SK-N-SH treated with all-trans-retinoic acid at 6 μM for 48 hours (cell line): ENCODE data around the gene ZNF341.

Experiments
- CREB5 ChIP-seq: fragments of 250-450 bp; sonication (Bioruptor Pico); IDR thresholded peaks from 2 replicates; pipeline ENCODE4 v1.5.1; 2020; ENCODE audit warnings: low read depth, mild to moderate bottlenecking, moderate library complexity
- CSRNP3 ChIP-seq: fragments of 250-450 bp; sonication (Bioruptor Pico); IDR thresholded peaks from 2 replicates; pipeline ENCODE4 v1.5.1; 2021; ENCODE audit warnings: mild to moderate bottlenecking, moderate library complexity
- ESRRG ChIP-seq: fragments of 250-450 bp; sonication (Bioruptor Pico); IDR thresholded peaks from 2 replicates; pipeline ENCODE4 v1.6.1; 2021; ENCODE audit warnings: mild to moderate bottlenecking
- ISL1 ChIP-seq: fragments of 250-450 bp; sonication (Bioruptor Pico); IDR thresholded peaks from 2 replicates; pipeline ENCODE4 v2.1.2; 2022; ENCODE audit warnings: mild to moderate bottlenecking, moderate library complexity
- OSR1 ChIP-seq: fragments of 250-450 bp; sonication (Bioruptor Pico); IDR thresholded peaks from 2 replicates; pipeline ENCODE4 v1.8.0; 2022; ENCODE audit warnings: moderate library complexity, mild to moderate bottlenecking, inconsistent platforms
- PATZ1 ChIP-seq: fragments of 250-450 bp; sonication (Bioruptor Pico); IDR thresholded peaks from 2 replicates; pipeline ENCODE4 v1.8.0; 2020; ENCODE audit warnings: mild to moderate bottlenecking, moderate library complexity, borderline replicate concordance
- RARB ChIP-seq: fragments of 250-450 bp; sonication (Bioruptor Pico); IDR thresholded peaks from 2 replicates; pipeline ENCODE4 v1.8.0; 2021; ENCODE audit warnings: mild to moderate bottlenecking, moderate library complexity
- TCF4 ChIP-seq: fragments of 250-450 bp; sonication (Bioruptor Pico); IDR thresholded peaks from 2 replicates; pipeline ENCODE4 v1.8.0; 2021; ENCODE audit warnings: mild to moderate bottlenecking, moderate library complexity, borderline replicate concordance
- ZFP30 ChIP-seq: fragments of 450-650 bp; formaldehyde crosslinking; IDR thresholded peaks from 2 replicates; pipeline ENCODE4 v1.5.0; 2022; ENCODE audit warnings: mild to moderate bottlenecking, moderate library complexity
- ZNF565 ChIP-seq: fragments of 450-650 bp; formaldehyde crosslinking; conservative IDR thresholded peaks from 2 replicates; pipeline ENCODE4 v1.5.0; 2020; ENCODE audit warnings: low read depth, mild to moderate bottlenecking, moderate library complexity
- TF ChIP-seq, protein P1 (sequence below): fragments of 250-450 bp; sonication (Bioruptor Pico); IDR thresholded peaks from 2 replicates; pipeline ENCODE4 v1.5.0; 2020; ENCODE audit warnings: mild to moderate bottlenecking, moderate library complexity

DNA sequence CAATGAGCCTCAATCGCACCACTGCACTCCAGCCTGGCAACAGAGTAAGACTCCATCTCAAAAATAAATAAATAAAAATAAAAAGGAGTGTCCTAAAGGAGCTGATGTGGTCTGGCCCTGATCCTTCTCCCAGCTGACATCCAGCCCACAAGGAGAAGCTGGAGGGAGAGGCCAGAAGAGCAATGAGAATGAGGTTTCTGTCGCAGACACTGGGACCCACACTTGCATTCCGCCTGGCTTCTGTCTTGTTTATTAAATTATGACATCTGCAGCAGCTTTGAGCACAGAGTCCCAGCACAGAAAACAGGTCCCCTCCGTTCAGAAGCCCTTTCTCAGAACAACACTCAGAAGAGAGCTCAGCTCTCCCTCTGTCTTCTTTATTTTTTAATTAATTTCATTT, 35.3 kb upstream of the ZNF341 start:
- TF ChIP-seq OSR1 (CRISPR knock-in tag) (no peak), ZFP30 (CRISPR knock-in tag) (no peak), ISL1 (no peak), ZNF565 (no peak), RARB (CRISPR knock-in tag) (no peak), TCF4 (CRISPR knock-in tag) (peak; percentile 77; the same call in 1 of the 2 replicates), CSRNP3 (CRISPR knock-in tag) (no peak), ESRRG (CRISPR knock-in tag) (no peak), CREB5 (CRISPR knock-in tag) (no peak), PATZ1 (CRISPR knock-in tag) (no peak)
- TF ChIP-seq, protein P1, sequence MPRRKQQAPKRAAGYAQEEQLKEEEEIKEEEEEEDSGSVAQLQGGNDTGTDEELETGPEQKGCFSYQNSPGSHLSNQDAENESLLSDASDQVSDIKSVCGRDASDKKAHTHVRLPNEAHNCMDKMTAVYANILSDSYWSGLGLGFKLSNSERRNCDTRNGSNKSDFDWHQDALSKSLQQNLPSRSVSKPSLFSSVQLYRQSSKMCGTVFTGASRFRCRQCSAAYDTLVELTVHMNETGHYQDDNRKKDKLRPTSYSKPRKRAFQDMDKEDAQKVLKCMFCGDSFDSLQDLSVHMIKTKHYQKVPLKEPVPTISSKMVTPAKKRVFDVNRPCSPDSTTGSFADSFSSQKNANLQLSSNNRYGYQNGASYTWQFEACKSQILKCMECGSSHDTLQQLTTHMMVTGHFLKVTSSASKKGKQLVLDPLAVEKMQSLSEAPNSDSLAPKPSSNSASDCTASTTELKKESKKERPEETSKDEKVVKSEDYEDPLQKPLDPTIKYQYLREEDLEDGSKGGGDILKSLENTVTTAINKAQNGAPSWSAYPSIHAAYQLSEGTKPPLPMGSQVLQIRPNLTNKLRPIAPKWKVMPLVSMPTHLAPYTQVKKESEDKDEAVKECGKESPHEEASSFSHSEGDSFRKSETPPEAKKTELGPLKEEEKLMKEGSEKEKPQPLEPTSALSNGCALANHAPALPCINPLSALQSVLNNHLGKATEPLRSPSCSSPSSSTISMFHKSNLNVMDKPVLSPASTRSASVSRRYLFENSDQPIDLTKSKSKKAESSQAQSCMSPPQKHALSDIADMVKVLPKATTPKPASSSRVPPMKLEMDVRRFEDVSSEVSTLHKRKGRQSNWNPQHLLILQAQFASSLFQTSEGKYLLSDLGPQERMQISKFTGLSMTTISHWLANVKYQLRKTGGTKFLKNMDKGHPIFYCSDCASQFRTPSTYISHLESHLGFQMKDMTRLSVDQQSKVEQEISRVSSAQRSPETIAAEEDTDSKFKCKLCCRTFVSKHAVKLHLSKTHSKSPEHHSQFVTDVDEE = peak; percentile 42; the same call in 1 of the 2 replicates
